ENCODE data around the gene TMPRSS13. TPM values are rescaled to one million over a fixed set of nuclear protein-coding genes. Genes with fewer than 3 reads are reported as not detected.

The TMPRSS13 gene
- total RNA-seq, 5 donors from 2014 or later (not counting 1 experiment from before 2014, with no cell fraction given): 2.1 to 4.7 (median 3.7) TPM

GRCh38 chr11:117918366-117919255, 10.6 kb downstream of the TMPRSS13 start:
- H3K9me3 Mint-ChIP-seq: no peaks in the 10 kb centered on the region

DNA sequence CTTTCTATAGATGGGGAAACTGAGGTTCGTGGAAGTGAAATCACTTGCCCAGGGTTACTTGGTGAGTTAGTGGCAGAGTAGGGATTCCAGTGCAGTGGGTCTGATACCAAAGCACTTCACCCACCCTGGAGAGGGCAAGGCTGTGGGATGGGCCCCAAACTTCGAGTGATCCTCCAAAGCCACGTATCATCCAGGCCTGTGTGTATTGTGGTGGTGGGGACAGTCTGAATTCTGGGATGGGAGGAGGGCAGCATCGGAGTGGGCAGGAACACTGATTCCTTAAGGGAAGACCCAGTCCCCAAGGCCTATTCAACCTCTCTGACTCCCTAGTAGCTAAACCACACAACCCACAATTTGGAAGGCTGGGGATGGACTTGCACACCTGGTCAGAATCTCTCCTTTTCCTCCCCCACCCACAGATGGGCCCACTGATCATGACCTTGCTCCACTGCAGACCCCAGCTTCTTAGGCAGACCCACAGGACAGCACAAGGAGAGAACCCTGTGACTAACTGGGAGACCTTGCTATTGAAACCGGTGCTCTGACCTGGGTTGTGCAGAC, 11.5 kb downstream of the TMPRSS13 start:
- peaks cover 0 to 5% (median 2%) of the 10 kb centered on the region in 3 donors for H3K4me1 Mint-ChIP-seq
- ChIA-PET POLR2A (no interaction called here), CTCF (no interaction called here)
- Histone ChIP-seq H3K4me3 (ENCODE audit: control insufficient read depth in 1 of 2, extremely low read depth in 1 of 2, low read length in 1 of 2) (no peak overlapping the region), H3K4me1 (ENCODE audit: control insufficient read depth in 1 of 2, extremely low read depth in 1 of 2, insufficient read depth in 2 of 2, low read length in 2 of 2) (no peaks in the 10 kb centered on the region), H3K9me3 (no peaks in the 10 kb centered on the region), H3K36me3 (ENCODE audit: control insufficient read depth in 2 of 2, extremely low read depth in 1 of 2, insufficient read depth in 1 of 2, low read length in 1 of 2) (no peaks in the 10 kb centered on the region), H3K27ac (ENCODE audit: low read length) (no peak overlapping the region), H3K27me3 (replicated peaks in 1 of 2; ENCODE audit: control insufficient read depth in 2 of 2, extremely low read depth in 1 of 2, insufficient read depth in 2 of 2, low read length in 1 of 2) (peaks cover 0 to 7% of the 10 kb centered on the region in 2 experiments)
- DNase-seq (no peak), ATAC-seq (replicated peaks in 1 of 4) (no peak)
- H3K4me3 Mint-ChIP-seq: no peak overlapping the region
- H3K27me3 Mint-ChIP-seq: no peaks in the 10 kb centered on the region
- 83% methylated on average over 1 of the region's 5 CpGs for WGBS (ENCODE audit: insufficient coverage)
- H3K27ac Mint-ChIP-seq: no peak overlapping the region
- no peaks in the 10 kb centered on the region for H3K9me3 Mint-ChIP-seq
- no peaks in the 10 kb centered on the region for H3K36me3 Mint-ChIP-seq

More at GRCh38 chr11:117918366-117919255, 10.6 kb downstream of the TMPRSS13 start:
- no peak overlapping the region for H3K4me3 Mint-ChIP-seq
- WGBS (ENCODE audit: insufficient coverage): 92% methylated on average over 11 of the region's 17 CpGs
- H3K36me3 Mint-ChIP-seq: no peaks in the 10 kb centered on the region
- H3K4me1 Mint-ChIP-seq: peaks cover 0 to 5% (median 2%) of the 10 kb centered on the region in 3 donors
- CTCF ChIA-PET: interaction anchor here in 1 of 2 donors (0.5 kb wide), 1 partner anchor 390 kb away, joined by 6 read pairs; no protein-coding TSS in a partner anchor
- Histone ChIP-seq H3K36me3 (ENCODE audit: control insufficient read depth in 2 of 2, extremely low read depth in 1 of 2, insufficient read depth in 1 of 2, low read length in 1 of 2) (no peaks in the 10 kb centered on the region), H3K4me3 (ENCODE audit: control insufficient read depth in 1 of 2, extremely low read depth in 1 of 2, low read length in 1 of 2) (no peak overlapping the region), H3K4me1 (ENCODE audit: control insufficient read depth in 1 of 2, extremely low read depth in 1 of 2, insufficient read depth in 2 of 2, low read length in 2 of 2) (no peaks in the 10 kb centered on the region), H3K27me3 (replicated peaks in 1 of 2; ENCODE audit: control insufficient read depth in 2 of 2, extremely low read depth in 1 of 2, insufficient read depth in 2 of 2, low read length in 1 of 2) (peaks cover 0 to 10% of the 10 kb centered on the region in 2 experiments), H3K27ac (ENCODE audit: low read length) (no peak overlapping the region), H3K9me3 (no peaks in the 10 kb centered on the region)
- no peak for ATAC-seq (replicated peaks in 1 of 4)
- POLR2A ChIA-PET: no interaction called here
- H3K27me3 Mint-ChIP-seq: no peaks in the 10 kb centered on the region
- DNase-seq: peak in 1 of 35 experiments; percentile 20
- no peak overlapping the region for H3K27ac Mint-ChIP-seq

GRCh38 chr11:117916956-117917355, 12.2 kb downstream of the TMPRSS13 start:
- Mint-ChIP-seq H3K27me3 (no peaks in the 10 kb centered on the region), H3K36me3 (no peaks in the 10 kb centered on the region), H3K4me1 (peaks cover 0 to 5% (median 2%) of the 10 kb centered on the region in 3 donors), H3K9me3 (no peaks in the 10 kb centered on the region), H3K4me3 (no peak overlapping the region), H3K27ac (no peak overlapping the region)
- no peak overlapping the region for H3K4me3 ChIP-seq (ENCODE audit: control insufficient read depth in 1 of 2, extremely low read depth in 1 of 2, low read length in 1 of 2)
- H3K9me3 ChIP-seq: no peaks in the 10 kb centered on the region
- H3K4me1 ChIP-seq (ENCODE audit: control insufficient read depth in 1 of 2, extremely low read depth in 1 of 2, insufficient read depth in 2 of 2, low read length in 2 of 2): no peaks in the 10 kb centered on the region
- WGBS (ENCODE audit: insufficient coverage): 92% methylated on average over 8 of the region's 11 CpGs
- ChIA-PET CTCF (interaction anchor here (0.8 to 1.3 kb wide), 2 partner anchors 13 to 30 kb away, joined by 3 read pairs; no protein-coding TSS in a partner anchor), POLR2A (no interaction called here)
- peaks cover 0 to 4% of the 10 kb centered on the region in 2 experiments for H3K27me3 ChIP-seq (replicated peaks in 1 of 2; ENCODE audit: control insufficient read depth in 2 of 2, extremely low read depth in 1 of 2, insufficient read depth in 2 of 2, low read length in 1 of 2)
- DNase-seq: peak in 1 of 35 experiments; percentile 5
- H3K27ac ChIP-seq (ENCODE audit: low read length): no peak overlapping the region
- H3K36me3 ChIP-seq (ENCODE audit: control insufficient read depth in 2 of 2, extremely low read depth in 1 of 2, insufficient read depth in 1 of 2, low read length in 1 of 2): no peaks in the 10 kb centered on the region
- no peak for ATAC-seq (replicated peaks in 1 of 4)

DNA sequence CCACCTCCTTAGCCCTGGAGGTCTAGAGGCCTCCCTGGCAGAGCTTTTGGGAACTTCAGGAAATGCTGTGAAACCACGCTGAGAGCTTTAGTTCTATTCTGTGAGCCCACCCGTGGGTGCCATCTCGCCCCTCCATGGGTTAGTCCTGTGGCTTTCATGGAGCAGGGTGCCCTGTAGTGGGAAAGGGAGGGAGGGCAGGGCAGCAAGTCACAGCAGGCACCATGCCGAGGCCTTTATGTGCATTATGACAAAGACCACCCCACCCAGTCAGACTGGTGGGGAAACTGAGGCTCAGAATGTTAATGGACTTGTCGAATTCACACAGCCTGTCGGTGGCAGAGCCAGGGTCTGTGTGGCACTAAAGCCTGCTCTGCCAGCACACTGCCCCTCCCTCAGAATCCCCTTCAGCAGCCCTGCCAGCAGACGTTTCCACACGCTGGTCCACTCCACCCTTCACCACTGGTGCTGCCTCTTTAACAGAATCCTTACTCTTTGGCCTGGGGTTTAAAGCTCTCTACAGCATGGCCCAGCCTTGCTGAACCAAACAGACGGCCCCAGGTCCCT, 13.4 kb downstream of the TMPRSS13 start:
- Histone ChIP-seq H3K4me1 (ENCODE audit: control insufficient read depth in 1 of 2, extremely low read depth in 1 of 2, insufficient read depth in 2 of 2, low read length in 2 of 2) (no peaks in the 10 kb centered on the region), H3K4me3 (ENCODE audit: control insufficient read depth in 1 of 2, extremely low read depth in 1 of 2, low read length in 1 of 2) (no peak overlapping the region), H3K27me3 (replicated peaks in 1 of 2; ENCODE audit: control insufficient read depth in 2 of 2, extremely low read depth in 1 of 2, insufficient read depth in 2 of 2, low read length in 1 of 2) (peaks cover 0 to 6% of the 10 kb centered on the region in 2 experiments), H3K36me3 (ENCODE audit: control insufficient read depth in 2 of 2, extremely low read depth in 1 of 2, insufficient read depth in 1 of 2, low read length in 1 of 2) (no peaks in the 10 kb centered on the region), H3K9me3 (no peaks in the 10 kb centered on the region), H3K27ac (ENCODE audit: low read length) (no peak overlapping the region)
- Mint-ChIP-seq H3K9me3 (no peaks in the 10 kb centered on the region), H3K27ac (no peak overlapping the region), H3K36me3 (peaks cover 5% of the 10 kb centered on the region), H3K4me1 (peaks cover 0 to 5% (median 2%) of the 10 kb centered on the region in 3 donors), H3K27me3 (no peaks in the 10 kb centered on the region), H3K4me3 (no peak overlapping the region)
- ChIA-PET CTCF (interaction anchor here in 1 of 2 donors (1.3 kb wide), 1 partner anchor 15 kb away, joined by 3 read pairs; no protein-coding TSS in a partner anchor), POLR2A (no interaction called here)
- DNase-seq (no peak), ATAC-seq (replicated peaks in 1 of 4) (no peak)
- WGBS (ENCODE audit: insufficient coverage): 79% methylated on average over 7 of the region's 9 CpGs

GRCh38 chr11:117914991-117915618, 14.1 kb downstream of the TMPRSS13 start:
- Histone ChIP-seq H3K36me3 (ENCODE audit: control insufficient read depth in 2 of 2, extremely low read depth in 1 of 2, insufficient read depth in 1 of 2, low read length in 1 of 2) (no peaks in the 10 kb centered on the region), H3K27ac (ENCODE audit: low read length) (no peak overlapping the region), H3K27me3 (replicated peaks in 1 of 2; ENCODE audit: control insufficient read depth in 2 of 2, extremely low read depth in 1 of 2, insufficient read depth in 2 of 2, low read length in 1 of 2) (peaks cover 0 to 6% of the 10 kb centered on the region in 2 experiments), H3K4me3 (ENCODE audit: control insufficient read depth in 1 of 2, extremely low read depth in 1 of 2, low read length in 1 of 2) (no peak overlapping the region), H3K4me1 (ENCODE audit: control insufficient read depth in 1 of 2, extremely low read depth in 1 of 2, insufficient read depth in 2 of 2, low read length in 2 of 2) (no peaks in the 10 kb centered on the region), H3K9me3 (no peaks in the 10 kb centered on the region)
- Mint-ChIP-seq H3K36me3 (peaks cover 7% of the 10 kb centered on the region), H3K27ac (no peak overlapping the region), H3K4me1 (peaks cover 0 to 5% (median 2%) of the 10 kb centered on the region in 3 donors), H3K27me3 (no peaks in the 10 kb centered on the region), H3K9me3 (no peaks in the 10 kb centered on the region), H3K4me3 (no peak overlapping the region)
- no peak for DNase-seq
- 63% methylated on average over 6 of the region's 10 CpGs for WGBS (ENCODE audit: insufficient coverage)
- ChIA-PET POLR2A (no interaction called here), CTCF (no interaction called here)
- no peak for ATAC-seq (replicated peaks in 1 of 4)

- 95% methylated on average over 4 of the region's 5 CpGs for WGBS (ENCODE audit: insufficient coverage)
- peaks cover 0 to 6% of the 10 kb centered on the region in 2 experiments for H3K27me3 ChIP-seq (replicated peaks in 1 of 2; ENCODE audit: control insufficient read depth in 2 of 2, extremely low read depth in 1 of 2, insufficient read depth in 2 of 2, low read length in 1 of 2)
- no peak overlapping the region for H3K4me3 ChIP-seq (ENCODE audit: control insufficient read depth in 1 of 2, extremely low read depth in 1 of 2, low read length in 1 of 2)
- Mint-ChIP-seq H3K27ac (no peak overlapping the region), H3K4me3 (no peak overlapping the region), H3K27me3 (no peaks in the 10 kb centered on the region), H3K9me3 (no peaks in the 10 kb centered on the region), H3K4me1 (peaks cover 0 to 2% (median under 1%) of the 10 kb centered on the region in 3 donors), H3K36me3 (peaks cover 8% of the 10 kb centered on the region)
- no peaks in the 10 kb centered on the region for H3K4me1 ChIP-seq (ENCODE audit: control insufficient read depth in 1 of 2, extremely low read depth in 1 of 2, insufficient read depth in 2 of 2, low read length in 2 of 2)
- POLR2A ChIA-PET: no interaction called here
- no peak for DNase-seq
- H3K36me3 ChIP-seq (ENCODE audit: control insufficient read depth in 2 of 2, extremely low read depth in 1 of 2, insufficient read depth in 1 of 2, low read length in 1 of 2): no peaks in the 10 kb centered on the region
- H3K9me3 ChIP-seq: no peaks in the 10 kb centered on the region
- CTCF ChIA-PET: no interaction called here
- no peak overlapping the region for H3K27ac ChIP-seq (ENCODE audit: low read length)
- no peak for ATAC-seq (replicated peaks in 1 of 4)
These were observed 14.8 kb downstream of the TMPRSS13 start for GRCh38 chr11:117914398-117914761.
